Measurements from ENCODE around the gene ZFYVE28.
"Not testable (repeated sequence)": the region's sequence is repeated elsewhere in the genome, so short reads cannot be mapped to it uniquely, and the experiment has no call there.

The ZFYVE28 gene

DNA sequence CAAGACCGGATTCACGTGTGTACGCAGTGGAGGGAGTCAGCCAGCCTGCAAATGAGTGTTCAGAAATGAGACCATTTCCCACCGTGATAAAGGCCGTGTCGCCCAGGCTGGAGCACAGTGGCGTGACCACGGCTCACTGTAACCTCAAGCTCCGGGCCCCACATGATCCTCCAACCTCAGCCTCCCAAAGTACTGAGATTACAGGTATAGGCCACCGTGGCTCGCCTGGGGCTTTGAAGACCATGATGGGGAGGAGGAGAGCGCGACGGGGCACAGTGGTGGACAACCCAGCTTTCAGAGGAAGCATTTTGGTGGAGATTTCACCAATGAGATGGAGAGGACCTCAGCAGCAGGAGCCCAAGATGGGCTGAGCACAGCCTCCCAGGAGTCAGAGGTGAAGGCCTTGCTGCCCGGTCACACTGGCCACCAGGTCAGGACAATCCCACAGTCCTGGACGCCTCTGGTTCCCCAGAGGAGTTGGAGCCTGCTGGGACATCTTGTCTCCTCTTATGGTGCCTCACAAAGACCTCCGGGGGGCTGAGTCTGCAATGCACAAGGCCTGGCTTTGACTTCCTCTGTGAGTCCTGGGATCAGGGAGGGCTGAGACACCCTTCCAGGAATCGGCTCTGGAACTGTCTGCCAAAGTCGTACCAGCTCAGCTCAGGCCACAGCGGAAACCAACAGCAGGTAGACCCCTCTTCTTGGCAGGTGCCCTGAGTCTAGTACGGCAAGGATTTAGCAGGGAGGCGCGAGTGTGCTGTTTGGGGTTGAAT is 134.1 kb downstream of the ZFYVE28 start:
- no peak for DNase-seq

DNA sequence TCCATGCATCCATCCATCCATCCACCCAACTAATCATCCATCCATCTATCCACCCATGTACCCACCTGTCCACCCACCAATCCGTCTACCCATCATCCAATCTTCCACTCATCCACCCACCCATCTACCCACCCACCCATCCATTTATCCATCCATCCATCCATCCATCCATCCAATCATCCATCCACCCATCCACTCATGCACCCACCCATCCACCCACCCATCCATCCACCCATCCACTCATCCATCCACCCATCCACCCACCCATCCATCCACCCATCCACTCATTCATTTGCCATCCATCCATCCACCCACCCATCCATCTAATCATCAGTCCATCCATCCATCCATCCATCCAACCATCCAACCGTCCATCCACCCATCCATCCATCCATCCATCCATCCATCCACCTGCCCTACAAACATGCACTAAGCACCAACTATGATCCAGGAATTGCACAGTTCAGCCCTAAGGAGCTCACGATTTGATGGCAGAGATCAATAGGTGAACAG is 135.2 kb downstream of the ZFYVE28 start:
- DNase-seq: no peak

DNA sequence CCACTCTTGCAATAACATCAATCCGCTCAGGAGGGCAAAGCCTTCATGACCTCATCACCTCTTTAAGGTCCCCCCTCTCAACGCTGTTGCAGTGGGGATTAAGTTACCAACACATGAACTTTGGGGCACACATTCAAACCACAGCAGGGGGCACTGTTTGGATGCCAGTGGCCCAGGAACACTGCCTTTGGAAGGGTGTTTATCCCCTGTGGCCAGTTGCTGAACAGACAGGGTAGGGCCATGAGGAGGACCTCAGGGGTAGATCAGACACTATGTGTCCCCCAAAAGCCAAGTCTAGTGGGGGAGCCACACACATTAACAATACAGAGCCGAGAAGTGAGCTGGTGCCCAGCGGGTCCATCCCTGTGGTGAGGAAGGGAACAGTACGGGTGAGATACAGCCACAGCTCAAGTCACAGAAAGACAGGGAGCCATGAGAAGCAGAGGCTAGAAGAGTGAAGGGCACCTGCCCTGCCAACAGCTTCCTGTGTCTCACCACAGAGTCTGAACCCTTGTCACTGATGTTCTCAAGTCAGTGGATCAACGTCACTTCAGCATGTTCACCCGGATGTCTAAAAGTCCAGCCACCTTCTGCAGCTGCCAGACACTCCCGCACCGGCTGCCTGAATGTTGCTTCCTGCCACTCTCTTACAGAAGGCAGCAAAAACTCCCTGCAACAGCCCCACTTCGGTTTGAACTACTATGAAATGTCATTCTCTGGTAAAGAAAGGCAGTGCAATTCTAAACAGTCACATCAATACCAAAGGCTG is 136.7 kb downstream of the ZFYVE28 start:
- no peak for DNase-seq

DNA sequence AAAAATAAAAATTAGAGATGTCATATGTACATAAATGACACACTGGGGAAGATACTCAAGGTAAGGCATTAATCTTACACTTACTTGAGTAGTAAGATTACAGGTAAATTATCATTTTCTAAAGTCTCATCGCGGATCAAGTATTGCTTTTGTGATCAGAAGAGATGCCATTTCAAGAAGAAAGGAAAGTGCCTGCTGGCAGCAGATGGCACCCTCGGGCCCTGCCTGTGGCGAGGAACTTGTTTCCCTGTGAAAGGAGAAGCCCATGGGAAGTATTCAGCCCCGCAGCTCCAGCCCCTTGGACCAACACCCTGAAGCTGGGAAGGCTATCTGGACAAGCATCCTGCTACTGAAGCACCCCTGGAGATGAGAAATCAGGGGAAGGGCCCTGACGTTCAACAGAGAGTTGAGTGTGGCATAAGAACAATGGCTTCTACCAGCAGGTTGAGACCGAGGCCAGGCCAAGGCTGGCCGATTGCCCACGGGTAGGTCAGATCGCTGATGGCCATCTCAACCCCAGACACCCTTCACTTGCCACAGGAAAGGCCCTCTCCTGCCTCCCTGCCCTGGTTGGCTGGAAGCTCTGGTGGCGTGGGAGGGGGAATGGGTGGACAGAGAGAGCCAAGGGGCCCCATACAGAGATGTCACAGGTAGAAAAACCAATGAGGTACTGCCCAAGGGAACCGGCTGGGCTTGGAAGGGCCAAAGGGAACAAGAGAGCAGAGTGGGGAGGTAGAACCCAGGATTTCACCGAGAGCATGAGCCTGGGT is 137.7 kb downstream of the ZFYVE28 start:
- DNase-seq: no peak

- DNase-seq: no peak
Measured at GRCh38 chr4:2277956-2278355, 140.5 kb downstream of the ZFYVE28 start.

DNA sequence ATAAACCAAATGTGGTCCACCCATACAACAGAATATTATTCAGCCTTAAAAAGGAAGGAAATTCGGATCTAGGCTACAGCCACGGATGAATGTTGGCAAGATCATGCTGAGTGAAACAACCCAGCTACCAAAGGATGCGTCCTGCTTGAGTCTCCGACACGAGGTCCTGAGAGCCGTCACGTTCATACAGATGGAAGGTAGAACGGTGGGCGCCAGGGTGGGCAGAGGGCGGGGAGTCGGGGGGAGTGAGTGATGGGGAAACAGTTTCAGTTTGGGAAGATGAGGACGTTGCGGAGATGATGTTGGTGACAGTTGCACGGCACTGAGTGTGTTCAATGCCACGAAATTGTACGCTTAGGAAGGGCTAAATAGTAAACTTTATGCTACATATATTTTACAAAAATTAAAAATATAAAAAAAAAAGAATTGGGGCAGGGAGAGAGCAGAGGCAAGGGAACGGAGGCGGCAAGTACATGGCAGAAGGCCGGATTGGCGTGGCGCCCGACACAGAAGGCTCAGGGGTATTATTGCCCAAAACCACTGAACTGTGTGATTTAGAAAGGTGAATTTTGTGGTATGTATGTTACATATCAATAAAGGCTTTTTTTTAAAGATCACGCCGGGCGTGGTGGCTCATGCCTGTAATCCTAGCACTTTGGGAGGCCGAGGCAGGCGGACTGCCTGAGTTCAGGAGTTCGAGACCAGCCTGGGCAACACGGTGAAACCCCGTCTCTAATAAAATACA is 141.7 kb downstream of the ZFYVE28 start:
- no peak for DNase-seq

- no peak for DNase-seq
Measured at GRCh38 chr4:2275546-2276251, 142.7 kb downstream of the ZFYVE28 start.

- DNase-seq: not testable (repeated sequence)
Measured at GRCh38 chr4:2275044-2275397, 143.4 kb downstream of the ZFYVE28 start.

DNA sequence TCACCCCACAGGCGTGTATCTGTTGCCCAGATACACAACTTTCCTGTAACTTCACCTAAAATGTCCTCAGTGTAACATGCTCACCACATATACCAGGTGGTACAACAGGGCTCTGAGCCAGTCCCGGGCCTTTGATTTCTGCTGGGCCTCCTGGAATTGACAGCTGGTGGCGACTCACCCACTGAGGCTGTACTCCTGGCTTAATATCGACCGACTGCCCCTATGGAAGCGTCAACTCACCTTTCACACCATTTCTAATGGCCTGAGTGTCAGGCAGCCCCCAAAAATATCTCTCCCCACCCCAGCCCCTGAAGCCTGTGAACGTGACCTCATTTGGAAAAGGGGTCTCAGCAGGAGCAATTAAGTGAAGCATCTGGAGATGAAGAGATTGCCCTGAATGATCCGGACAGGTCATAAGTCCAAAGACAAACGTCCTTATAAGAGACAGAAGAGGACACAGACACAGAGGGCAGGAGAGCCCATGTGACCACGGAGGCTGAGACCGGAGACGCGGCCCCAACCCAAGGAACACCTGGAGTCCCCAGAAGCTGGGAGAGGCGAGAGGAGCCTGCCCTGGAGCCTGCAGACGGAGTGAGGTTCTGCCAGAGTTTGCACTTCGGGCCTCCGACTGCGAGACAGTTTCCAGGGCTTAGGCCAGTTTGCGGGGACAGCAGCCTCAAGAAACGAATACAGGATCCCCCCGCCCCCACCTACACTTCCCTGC is 144.0 kb downstream of the ZFYVE28 start:
- no peak for DNase-seq

DNA sequence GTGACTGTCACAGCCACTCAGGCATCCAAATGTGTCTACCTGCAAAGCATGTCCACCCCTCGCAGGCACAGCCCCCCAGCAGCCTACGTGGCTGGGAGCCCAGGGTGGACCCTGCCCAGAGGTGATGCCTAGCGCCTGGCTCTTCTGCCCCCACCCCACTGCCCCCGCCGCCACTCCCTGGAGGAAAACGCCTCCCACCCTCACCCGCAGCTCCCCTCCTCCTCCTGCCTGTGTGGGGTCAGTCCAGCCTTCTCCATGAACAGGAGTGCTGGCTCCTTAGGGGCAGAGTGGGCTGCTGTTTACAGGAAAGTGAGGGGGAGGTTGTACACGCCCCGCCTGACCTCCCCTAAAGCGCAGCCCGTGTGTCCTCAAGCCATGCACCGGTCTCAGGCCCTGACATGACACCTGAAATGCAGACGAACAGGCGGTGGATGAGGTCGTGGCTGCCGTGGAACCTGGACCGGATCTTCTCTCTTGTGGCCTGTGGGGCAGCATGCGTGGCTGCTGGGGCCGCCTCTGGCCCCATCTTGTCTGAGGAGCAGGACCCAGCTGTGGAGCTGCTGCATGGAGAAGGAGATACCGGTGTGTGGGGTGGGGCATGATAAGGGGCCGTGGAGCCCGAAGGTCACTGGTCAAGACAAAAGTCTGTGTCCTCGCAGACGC is 144.7 kb downstream of the ZFYVE28 start:
- no peak for DNase-seq

DNA sequence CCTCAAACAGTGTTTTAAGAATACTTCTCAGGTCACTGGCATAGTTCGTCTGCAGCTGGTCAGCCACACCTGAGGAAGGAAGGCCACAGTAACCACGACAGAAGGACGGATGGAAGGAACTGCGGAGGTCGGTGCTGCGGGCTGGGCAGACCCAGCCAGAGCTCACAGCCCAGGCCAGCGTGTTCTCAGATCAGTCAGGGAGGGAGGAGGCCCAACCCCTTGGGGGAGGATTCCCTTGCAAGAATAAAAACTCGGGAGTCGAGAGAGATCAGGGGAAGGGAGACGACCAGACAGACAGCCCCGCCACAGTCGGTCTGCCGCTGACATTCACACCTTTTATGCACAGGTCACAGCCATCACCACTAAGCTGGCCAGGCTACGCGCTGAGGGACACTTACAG is 145.2 kb downstream of the ZFYVE28 start:
- no peak for DNase-seq

DNA sequence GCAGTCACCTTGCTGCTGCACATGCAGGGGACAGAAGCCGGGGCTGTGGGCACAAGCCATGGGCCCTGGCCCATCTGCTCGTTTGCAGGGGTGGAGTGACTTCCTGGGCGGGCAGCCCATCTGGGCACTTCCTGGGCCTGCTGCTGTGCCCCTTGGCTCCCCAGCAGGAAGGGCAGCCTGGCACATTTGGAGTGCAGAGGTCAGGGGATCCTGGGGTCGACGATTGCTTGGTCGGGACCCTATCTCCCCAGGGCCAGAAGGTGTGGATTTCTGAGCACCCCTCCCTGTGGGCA is 145.7 kb downstream of the ZFYVE28 start:
- DNase-seq: no peak

DNA sequence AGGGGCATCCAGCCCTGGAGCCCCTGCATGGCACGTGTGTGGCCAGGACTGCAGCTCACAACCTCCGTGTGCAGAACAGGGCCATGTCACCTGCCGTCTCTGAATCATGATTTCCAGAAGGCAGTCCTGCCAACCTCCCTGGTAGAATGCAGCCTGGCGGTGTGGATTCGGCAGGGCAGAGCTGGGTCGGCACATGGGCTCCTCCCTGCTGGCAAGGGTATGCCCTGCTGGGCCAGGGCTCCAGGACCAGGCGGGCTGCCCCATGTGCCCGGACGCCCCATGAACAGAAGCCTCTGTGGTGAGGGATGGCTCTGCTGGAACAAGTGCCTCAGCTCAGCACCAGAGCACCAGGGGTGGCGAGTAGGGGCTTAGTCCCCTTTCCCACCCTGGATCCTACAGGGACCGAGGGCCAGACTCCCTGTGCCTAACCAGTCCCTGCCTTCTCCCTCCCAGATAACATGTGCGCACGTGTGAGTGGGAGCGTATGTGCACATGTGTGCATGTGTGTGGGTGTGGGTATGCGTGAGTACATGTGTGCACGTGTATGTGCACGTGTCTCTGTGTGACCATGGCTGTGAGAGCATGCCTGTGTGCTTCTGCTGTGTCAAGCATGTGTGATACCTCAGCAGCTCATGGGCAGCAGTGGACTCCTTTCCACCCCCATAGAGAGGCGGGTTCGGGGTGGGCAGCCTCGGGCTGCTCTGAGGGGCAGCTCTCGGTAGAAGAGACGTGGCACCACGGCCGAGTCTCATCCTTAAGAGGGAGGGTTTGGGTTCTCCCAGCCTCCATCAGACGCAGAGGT is 146.2 kb downstream of the ZFYVE28 start:
- no peak for DNase-seq

DNA sequence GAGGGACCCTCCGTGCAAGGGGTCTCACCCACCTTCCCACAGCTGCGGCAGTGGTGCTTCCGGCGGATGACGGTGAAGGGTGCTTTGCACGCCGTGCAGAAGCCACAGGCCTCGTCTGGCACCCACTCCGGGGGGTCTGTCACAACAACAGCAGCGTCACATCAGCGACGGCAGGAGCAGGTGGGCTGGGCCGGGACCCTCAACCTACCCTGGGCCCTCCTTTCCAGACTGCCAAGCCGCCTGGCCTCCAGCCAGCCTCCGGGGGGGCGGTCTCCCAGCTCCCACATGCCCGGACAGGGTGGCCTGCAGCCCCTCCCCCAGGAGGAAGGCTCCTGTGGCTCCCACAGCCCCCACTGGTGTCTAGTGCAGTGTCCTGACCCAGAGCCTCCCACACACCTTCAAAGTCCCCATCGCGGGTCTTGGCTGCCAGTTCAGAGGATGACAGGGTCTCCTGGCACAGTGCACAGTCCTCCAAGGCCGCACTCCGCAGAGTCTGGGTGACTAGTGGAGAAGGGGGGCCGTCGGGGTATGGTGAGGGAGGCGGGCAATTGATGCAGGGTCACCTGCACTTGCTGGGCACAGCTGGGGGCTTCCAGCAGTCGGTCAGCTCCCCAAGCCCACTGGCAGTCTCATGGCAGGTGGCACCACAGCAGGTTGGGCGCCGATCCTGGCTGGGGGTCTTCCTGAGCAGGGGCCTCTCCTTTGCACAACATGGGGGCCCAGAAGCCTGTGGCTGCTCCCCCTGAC is 147.0 kb downstream of the ZFYVE28 start:
- DNase-seq: no peak

DNA sequence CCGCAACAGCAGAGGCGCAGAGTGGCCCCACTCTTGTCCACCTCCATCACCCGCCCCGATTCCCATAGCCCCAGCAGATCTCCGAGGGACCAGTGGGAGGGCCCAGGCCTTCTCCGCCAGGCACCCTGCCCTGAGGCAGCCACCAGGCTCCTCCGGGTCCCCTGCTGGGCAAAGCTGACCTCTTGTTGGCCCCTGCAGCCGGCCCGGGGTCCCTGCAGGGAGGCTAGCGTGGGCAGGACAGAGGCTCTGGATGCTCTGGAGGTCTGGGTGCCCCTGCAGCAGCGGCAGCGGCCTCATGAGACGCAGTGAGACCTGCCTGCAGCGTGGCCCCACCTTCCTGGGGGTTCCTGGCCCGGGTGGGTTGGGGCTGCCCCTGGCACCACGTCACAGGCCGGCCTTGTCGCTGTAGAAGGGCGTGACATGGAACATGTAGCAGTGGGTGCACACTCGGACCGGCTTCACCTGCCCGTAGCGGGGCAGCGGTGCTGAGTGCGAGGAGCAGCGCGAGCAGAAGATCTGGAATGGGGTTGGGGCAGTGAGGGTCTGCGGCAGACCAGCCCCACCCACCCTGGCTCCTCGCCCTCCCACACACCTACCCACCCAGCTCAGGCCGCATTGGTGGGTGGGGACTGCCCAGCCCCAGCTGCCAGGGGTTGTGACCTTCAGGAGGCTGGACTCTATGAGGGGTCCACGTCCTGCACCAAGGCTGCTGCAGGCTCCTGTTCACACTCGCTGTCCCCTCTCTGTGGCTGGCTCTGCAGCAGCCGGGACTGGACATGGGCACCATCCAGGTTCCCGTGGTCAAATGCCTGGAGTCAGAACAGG is 147.9 kb downstream of the ZFYVE28 start:
- no peak for DNase-seq

DNA sequence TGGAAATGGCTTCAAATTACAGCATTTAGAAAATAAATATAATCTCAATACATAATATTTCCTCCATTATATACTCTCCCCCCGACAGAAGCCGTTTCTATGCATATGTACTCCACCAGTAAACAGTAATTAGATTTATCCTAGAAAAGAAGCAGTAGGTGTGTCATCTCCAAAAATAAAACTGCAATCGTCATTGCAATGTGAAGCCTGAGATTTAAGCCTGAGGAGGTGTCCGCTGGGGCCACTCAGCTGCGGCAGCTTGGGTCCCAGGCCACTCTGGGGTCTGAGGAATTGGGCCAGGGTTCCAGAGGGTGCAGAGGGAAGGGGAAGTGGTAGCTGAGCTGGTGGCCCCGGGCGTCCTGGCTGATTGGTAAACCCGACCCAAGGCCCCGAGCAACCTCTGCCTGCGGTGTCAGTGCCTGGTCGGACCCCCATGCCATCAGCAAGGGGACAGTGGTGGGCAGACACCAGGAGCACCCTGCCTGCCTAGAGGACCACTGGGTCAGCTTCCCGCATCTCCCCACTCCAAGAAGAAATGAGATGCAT is 148.8 kb downstream of the ZFYVE28 start:
- no peak for DNase-seq

DNA sequence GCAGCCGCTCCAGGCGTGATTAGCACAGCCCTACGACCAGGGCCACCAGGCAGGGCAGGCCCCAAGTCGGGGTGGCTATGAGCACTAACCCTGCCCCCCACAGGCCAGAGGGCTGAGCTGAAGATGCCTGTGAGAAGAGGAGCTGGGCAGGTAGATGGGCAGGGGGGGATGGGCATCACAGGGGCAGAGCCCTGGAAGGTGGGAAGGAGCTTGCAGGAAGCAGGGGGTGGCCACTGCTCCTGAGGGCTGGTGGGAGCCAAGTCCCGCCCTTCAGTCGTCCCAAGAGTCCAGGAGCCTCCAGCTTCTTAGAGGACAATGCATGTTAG is 149.3 kb downstream of the ZFYVE28 start:
- DNase-seq: no peak
